Stromal cell of bone marrow (primary cell): ENCODE data around the gene ACTG1.
"Not testable (repeated sequence)": the region's sequence is repeated elsewhere in the genome, so short reads cannot be mapped to it uniquely, and the experiment has no call there.

Source experiments
- DNase-seq: peaks from one replicate; pipeline ENCODE4 v3.0.0-alpha.2; 2012; ENCODE audit warnings: low read depth

ACTG1 gene

DNA sequence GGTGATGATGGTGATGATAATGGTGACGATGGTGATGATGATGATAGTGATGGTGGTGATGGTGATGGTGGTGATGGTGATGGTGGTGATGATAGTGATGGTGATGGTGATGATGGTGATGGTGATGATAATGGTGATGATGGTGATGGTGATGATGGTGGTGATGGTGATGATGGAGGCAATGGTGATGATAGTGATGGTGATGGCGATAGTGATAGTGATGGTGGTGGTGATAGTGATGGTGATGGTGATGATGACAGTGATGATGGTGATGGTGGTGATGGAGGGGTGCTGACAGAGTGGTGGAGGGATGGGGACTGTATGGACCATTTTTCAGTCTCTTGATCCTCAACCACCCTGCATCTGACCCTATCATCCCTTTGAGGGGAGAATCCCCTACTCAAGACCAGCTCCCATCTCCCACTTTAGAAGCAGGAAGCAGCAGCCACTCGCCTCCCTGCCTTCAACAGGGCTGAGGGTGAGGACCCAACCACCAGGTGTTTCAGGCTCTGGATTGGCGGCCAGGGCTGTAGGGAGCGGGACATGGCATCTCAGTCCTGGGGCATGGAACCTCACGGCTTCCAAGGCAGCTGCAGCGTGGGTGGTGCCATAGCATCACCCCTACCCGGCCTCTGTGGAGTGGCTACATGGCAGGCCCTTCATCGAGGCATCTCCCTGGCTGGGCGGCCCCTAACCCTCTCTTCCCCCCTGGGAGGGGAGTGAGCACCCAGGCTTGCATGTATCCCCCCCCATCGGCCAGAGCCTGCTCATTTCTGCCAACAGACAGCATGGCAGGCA lies 20.1 kb upstream of the ACTG1 start:
- DNase-seq, result no peak

DNA sequence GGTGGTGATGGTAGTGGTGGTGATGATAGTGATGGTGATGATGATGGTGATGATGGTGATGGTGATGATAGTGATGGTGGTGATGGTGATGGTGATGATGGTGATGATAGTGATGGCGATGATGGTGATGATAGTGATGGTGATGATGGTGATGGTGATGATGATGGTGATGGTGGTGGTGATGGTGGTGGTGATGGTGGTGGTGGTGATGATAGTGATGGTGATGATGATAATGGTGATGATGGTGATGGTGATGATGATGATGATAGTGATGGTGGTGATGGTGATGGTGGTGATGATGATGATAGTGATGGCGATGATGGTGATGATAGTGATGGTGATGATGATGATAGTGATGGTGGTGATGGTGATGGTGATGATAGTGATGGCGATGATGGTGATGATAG lies 19.4 kb upstream of the ACTG1 start:
- DNase-seq, result not testable (repeated sequence)

DNA sequence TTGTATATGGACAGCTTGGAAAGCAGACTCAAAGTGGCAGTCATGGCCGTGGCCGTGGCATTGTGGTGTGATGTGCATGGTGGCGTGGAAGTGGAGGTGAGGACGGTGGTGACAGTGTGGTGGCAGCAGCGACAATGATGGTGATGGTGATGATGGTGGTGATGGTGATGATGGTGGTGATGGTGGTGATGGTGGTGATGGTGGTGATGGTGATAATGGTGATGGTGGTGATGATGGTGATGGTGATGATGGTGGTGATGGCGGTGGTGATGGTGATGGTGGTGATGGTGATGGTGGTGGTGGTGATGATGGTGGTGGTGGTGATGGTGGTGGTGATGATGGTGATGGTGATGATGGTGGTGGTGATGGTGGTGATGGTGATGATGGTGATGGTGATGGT lies 18.4 kb upstream of the ACTG1 start:
- not testable (repeated sequence) for DNase-seq

DNA sequence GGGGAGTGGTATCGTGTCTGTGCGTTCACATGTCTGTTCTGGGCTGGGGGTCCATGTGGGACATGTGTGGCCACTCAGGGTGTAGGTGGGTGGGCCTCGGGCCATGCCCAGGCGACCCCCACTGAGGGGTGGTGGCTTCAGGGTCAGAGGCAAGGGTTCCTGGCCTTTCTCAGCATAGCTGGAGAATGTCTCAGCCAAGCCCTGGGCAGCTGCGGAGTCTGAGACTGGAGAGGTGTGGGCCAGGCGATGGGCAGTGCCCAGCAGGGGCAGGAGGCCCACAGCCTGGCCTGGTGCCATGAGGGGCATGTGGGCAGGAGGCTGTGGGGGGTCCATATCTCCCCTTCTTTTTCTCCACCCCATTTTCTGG lies 16.8 kb upstream of the ACTG1 start:
- DNase-seq, result no peak

DNA sequence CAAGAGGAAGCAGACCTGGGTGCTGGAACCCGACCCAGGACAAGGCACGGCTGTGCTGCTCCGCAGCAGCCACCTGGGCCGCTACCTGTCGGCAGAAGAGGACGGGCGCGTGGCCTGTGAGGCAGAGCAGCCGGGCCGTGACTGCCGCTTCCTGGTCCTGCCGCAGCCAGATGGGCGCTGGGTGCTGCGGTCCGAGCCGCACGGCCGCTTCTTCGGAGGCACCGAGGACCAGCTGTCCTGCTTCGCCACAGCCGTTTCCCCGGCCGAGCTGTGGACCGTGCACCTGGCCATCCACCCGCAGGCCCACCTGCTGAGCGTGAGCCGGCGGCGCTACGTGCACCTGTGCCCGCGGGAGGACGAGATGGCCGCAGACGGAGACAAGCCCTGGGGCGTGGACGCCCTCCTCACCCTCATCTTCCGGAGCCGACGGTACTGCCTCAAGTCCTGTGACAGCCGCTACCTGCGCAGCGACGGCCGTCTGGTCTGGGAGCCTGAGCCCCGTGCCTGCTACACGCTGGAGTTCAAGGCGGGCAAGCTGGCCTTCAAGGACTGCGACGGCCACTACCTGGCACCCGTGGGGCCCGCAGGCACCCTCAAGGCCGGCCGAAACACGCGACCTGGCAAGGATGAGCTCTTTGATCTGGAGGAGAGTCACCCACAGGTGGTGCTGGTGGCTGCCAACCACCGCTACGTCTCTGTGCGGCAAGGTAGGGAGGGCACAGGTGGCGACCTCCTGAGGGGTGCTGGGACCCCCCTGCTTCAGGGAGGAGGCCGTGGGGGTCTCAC lies 16.2 kb upstream of the ACTG1 start:
- DNase-seq, result no peak

DNA sequence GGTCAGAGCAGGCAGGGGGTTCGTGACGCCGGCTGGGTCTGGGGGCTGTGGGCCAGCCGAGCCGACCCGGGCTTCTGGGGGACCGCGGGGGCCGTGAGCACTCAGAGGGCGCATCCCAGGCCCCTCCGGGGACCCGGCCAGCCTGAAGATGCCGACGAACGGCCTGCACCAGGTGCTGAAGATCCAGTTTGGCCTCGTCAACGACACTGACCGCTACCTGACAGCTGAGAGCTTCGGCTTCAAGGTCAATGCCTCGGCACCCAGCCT lies 15.7 kb upstream of the ACTG1 start:
- DNase-seq, result no peak

DNA sequence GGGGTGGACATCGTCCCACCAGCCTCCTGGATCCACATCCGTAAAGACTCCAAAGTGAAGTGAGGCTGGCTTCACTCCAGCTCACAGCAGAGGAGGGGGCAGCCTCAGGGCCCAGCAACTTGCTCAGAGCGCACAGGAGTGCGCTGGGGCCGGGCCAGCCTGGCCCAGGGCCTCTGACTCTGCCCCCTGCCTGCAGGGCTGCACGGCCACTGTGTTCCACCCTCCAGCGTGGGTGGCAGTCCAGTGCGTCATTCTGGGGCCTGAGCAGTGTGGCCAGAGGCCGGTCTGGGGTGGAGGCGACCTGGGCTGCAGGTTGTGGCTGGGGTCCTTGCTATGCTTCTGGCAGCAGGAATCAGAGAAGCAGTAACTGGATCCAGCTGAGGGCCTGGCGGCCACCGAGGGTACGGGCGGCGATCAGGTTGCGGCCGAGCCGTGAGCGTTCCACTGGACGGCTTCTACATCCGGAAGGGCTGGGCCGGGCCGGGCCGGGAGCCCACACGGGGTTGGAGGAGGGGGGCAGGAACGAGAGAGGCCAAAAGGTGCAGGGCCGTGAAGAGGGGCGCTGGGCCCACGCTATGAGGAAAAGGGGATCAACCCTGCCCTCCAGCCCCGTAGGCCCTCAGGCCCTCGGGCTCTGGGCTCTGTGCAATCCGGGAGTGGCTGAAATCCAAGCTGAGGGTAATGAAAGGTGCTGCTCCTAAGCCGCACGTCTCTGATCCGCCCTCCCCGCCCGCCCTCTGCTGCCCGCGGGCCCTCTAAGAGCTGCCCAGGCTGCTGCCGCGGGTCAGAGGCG lies 15.2 kb upstream of the ACTG1 start, which contains the start of gene FSCN2:
Gene FSCN2, plus strand, starts transcription at position 787 of the 793 bp plus-strand sequence. CDS start 155 bp downstream, outside the sequence.
- DNase-seq, result no peak

DNA sequence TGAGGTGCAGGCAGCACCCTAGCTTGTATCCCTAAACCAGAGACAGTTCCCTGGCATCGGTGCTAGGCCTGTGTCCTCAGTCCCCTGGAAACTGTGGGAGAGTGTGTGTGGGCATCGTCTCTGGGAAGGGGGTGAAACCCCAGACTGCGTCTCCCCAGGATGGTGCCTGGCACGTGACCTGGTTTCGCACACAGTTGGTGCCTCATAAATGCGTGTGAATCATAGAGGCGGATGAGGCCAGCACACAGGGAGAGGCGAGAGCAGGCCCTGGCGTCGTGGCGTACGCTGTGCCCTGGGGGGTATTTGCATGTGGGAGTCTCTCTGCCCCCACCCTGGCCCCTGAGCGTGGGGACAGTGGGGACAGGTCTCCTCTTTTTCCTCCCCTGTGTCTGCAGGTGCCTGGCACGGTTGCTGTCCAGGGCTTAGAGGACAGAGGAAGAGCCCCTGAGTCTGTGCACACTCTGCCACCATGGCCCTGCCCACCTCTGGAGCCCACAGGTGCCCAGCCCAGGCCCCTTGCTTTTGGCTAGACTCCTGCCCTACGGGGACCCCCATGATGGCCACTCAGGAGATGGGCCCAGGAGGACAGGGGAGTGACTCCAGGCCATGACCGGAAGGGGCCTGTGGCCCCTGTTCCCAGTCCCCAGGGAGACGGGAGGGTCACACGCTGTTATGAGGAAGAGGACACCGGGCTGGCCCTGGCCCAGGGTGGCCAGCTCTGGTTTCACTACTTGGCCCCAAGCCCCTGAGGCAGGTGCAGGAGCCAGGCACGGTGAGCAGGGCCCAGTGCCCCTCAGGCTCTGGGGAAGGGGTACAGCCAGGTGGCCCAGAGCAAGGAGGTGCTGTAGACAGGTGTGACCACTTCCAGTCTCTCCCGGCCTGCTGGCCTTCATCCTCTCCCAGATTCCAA lies 14.3 kb upstream of the ACTG1 start:
- no peak for DNase-seq

DNA sequence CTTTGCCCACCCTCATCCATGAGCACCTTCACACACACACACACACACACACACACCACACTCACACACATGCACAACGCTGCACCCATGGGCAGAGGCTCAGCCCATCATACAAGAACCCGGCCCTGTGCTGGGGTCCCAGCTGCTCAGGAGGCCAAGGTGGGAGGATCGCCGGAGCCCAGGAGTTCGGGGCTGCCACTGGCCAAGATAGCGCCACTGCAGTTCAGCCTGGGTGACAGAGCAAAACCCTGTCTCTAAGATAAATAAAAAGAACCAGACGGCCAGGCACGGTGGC lies 12.2 kb upstream of the ACTG1 start:
- no peak for DNase-seq

DNA sequence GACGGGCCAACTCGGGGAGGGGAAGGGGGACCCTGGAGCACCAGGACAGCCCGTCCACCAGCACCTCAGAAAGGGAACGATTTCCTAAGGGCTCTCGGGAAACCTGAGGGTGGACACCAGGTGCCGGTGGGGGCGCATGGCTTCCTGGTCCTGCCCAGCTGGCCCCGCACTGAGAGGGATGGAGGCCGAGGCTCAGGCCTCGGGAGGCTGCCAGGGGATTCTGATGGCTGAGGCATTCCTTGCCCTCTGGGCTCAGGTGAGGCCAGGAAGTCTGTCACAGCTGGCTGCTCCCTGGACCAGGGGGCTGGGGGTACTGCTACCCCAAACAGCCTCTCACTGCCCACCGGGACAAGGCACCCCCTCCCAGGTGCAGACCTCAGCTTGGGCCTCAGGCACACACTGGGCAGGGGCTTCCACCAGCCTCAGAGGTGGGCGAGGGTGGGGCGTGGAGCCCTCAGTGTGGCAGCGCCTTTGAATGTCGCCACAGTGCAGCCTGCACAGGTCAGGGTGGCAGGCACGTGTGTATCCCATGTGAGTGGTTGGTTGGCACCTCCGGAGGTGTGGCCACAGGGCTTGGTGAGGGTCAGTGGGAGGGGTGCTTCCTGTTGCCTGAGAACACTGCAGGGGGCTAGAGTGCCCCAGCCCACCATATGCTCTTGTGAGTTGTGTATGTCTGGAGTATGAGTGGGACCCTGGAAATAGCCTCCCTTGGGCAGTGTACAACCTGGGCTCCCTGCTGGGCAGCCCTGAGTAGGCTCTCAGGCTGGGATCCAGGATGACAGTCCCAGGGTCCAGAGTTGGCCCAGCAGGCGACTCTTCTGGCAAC lies 11.7 kb upstream of the ACTG1 start:
- no peak for DNase-seq

DNA sequence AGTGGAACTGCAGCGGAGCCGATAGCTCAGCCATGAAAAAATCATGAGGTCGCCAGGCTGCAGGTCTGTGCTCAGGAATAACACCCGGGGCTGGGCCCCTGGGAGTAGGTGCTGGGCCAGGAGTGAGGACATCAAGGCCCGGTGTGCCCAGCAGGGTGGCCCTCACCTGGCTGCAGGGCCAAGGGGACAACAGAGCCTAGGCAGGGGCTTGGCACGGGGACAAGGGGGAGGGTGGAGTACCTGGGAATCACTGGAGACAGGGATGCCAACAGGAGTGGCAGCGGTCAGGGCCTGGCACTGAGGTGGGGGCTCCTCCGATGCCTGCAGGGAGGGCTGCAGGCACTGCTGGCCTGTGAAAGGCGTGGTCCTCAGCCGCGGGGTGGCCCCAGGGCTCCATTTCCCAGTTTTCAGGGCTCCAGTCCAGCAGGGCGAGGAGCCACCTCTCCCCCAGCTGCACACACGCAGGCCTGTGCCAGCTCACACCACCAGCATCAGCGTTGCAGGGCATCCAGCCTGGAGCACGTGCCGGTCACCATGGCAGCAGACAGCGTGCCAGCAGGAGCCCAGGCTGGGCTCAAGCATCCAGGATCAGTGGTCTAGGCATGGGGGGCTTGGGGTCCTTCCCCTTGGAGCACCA lies 10.9 kb upstream of the ACTG1 start:
- DNase-seq, result no peak

DNA sequence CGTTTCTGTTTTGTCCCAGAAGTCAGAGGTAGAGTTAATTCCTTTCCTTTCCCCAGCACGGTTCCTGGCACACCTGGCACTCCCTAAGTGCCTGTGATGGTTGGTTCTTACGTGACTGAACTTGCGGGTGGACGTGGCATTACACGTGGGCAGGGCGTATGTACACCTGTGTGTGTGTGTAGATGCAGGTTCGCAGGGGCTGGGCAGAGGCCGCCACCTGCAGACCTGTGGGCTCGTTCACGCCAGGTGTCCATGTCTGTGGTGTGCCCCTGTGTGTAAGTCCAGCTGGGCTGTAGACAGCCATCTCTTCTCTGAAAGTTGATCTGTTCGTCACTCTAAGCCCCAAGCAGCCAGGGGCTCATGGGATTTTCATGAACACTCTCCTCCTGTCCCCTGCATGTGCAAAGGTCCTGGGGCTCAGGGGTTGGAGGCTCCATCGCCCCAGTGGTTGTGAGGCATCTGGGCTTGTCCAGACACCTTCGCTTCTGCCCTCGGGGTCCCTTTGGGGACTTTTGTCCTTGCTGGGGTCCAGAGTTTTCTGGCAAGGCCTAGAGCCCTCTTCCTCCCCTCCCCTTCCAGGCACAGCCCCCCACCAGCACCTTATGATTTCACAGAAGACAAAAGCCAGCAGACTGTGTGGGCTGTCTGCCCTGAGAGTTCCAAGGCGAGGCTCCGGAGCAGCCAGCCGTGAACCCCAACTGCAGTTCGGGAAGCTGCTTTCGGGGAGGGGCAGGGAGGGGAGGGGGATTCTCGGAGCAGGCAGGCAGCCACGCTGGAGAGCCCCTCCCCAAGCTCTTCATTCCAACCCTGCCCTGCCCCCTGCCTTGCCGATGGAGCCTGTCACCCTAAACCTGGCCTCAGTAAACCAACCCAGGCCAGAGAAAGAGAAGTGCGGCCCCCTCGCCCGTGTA lies 10.1 kb upstream of the ACTG1 start:
- no peak for DNase-seq

DNA sequence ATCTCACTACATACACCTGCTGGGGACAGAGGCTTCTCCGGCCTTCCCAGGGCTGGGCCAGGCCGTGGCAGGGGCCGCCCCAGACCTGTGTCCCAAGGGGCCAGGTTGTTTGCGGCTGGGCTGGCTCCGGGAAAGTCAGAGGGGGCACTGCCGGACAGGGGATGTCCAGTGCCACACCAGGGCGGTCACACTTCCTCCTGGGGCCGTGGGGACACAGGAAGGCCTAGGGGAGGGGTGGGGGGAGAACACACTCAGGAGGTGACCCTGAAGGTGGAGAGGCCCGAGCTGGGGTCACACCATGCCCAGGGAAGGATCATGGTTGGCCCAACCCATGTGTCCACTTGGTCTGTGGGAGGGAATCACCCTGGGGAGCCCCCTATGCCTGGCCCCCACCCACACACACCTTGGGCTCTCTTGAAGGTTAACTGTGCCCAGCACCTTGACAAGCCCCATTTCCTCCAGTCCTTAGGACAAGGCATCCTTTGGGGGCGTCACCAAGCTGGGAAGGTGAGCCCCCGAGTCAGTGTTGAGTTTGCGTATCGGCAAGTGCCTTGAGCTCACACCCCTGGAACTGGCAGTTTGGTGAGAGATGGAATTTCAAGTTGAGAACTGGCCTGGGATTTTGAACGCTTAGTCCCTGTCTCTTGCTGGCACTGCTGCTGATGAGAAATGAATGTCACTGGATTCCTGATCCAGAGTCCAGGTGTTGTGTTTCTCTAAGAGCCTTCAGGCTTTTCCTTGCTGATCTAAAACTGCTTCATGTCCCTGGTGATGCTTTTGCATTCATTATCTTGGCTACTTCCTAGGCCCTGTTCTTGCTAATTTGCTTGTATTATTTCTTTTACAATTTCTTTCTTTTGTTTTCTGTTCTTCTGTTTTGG lies 7.7 kb upstream of the ACTG1 start:
- no peak for DNase-seq

DNA sequence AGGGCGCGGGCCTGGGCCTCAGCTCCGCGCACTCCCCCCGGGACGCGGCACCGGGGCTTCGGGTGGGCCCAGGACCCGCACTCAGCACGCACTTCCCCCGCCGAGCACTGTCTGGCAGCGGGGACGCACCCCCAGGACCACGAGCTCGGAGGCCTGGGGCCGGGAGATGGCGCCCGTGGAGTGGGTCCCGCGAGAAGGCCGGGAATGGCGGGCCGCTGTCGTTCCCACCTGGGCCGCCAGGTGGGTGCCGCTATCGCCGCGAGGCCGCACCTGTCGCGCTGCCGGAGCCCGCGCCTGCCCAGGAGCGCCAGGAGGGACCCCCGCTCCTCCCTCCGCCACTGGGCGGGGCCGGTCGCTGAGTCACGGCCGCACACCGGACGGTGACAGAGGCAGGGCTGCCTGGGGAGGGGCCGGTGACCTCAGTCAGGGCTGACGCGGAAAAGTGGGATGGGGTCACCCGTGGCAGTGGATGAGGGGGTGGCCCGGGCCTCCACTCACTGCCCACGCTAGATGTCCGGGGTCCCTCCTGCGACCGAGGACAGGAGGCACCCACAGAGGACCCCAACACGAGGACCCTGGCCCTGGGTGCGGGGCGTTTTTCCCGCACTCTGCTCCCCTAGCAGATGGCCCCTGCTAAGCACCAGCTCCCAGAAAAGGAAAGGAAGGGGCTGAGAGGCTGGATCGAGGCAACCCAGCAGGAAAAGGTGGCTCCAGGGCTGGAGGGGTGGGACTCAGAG lies 6.9 kb upstream of the ACTG1 start:
- no peak for DNase-seq

DNA sequence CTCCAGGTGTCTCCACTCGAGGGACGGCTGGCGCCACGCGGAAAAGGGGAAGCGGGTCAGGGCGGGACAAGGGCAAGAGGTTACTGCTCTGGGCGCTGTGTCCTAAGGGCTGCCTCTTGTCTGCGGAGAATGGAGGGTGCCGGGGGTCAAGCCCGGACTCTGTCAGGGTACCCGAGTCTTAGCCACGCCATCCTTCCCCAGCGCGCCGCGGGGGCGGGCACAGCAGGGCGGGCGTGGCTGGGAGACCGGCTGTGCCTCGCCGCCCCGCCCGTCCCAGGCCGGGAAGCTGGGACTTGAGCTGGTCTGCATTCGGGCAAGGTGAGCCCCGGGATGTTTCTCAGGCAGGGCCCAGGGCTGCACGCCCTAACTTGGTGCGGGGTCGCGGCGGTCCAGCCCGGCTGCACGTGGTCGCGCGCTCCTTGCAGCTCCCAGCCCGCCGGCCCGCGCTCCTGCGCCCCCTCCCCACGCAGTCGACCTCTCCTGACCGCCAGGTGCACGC lies 6.2 kb upstream of the ACTG1 start:
- DNase-seq, result no peak

DNA sequence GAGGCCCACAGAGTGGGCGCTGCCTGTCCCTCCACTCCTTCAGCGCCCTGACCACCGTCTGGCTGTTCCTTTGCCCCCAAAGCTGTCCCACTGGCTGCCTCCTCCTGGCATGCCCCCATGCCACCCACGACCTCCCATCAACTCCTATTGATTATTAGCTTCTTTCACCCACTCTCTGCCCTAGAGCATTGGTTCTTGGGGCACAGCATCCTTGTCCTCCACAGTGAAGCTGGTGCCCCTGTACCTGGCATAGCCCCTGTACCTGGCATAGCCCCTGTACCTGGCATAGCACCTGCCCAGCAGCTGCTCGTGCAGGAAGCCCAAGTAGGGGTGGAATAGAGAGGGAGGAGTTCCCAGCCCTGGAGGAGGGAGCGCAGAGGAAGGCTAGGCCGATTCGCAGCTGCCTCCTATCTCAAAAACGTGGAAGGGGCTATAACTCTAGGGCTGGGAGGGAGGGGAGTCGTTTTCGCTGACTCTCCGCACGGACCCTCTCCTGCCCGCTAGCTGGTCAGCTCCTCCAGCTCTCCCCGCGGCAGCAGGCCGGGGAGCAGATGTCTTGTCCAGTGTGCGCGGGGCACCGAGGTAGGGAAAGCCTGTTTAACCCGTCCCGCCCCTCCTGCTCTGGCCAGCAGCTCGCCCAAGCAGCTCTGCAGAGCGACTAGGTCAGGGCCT lies 5.7 kb upstream of the ACTG1 start:
- DNase-seq, result no peak
